NCI-H446 treated with DMSO at 0.1 percent for 48 hours (cell line): ENCODE results near the gene DNAJB12.

Experiments
- DNase-seq: peaks from one replicate; lab custom pipeline; 2025; lab: John Stamatoyannopoulos, UW

The DNAJB12 gene

DNA sequence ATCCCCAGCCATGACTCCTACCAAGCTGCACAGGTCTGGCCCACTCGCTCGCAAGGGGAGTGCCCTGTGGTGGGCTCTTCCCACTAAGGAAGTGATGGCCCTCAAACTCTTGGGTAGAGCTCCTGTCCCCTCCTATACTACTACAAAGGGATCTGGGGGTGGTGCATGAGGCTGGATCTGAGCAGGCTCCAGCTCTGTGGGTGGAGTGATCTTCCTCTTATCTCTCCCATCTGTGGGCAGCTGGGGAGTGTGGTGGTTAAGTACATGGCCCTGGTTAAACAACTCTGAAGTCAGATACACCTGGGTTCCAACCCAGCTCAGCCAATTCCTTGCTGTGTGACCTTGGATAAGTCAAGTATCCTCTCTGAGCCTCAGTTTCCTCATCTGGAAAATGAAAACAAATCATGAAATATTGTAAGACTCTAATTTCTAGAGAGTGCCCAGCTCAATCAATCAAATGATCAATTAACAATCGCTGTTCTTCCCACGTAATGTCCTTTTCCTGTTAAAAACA lies 63.6 kb downstream of the DNAJB12 start:
- DNase-seq: no peak

DNA sequence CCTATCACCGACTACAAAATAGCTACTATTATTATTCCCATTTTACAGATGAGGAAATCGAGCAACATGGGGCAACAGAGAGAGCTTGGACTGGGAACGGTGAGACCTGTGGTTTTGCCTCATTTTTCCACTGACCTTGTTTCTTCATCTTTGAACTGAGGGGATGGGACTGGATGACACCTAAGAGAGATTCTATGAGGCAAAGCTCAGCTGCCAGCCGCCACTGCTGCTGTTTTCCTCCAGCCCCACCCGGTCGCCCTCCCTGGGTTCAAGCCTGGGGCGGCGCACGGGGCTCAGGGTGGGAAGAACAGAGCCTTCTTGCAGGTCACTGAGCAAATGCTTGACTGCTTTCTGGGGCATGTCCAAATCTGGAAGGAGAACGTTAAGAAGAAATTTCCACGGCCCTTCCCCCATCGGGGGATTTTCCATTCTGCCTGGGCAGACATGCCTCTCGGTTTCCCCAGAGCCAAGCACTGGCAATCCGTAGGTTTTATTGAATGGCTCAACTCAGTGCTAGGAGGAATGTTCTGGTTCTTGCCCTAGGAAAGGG lies 68.7 kb downstream of the DNAJB12 start:
- DNase-seq: no peak

DNA sequence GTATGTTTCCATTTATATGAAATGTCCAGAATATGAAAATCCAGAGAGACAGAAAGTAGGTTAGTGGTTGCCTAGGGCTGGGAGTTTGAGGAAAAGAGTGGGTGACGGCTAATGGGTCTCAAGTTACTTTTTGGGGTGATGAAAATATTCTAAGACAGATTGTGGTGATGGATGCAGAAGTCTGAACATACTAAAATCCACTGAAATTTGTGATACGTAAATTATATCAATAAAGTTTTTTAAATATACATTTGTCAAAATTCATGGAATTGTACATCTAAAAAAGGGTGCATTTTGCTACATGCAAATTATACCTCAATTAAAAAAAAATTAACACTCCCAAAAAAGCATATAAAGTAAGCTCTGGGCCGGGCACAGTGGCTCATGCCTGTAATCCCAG lies 71.6 kb downstream of the DNAJB12 start:
- DNase-seq: no peak
